NCI-H2107 treated with DMSO at 0.1 percent for 48 hours (cell line): Measurements from ENCODE around the gene CD80.

Experiments
- DNase-seq: peaks from one replicate; lab custom pipeline; 2025; ENCODE audit not compliant: unreplicated experiment; lab: John Stamatoyannopoulos, UW

CD80 gene

GRCh38 chr3:119500265-119500664, 59.1 kb downstream of the CD80 start:
- no peak for DNase-seq

GRCh38 chr3:119498186-119499011, 61.0 kb downstream of the CD80 start, which contains the start of gene TIMMDC1:
Gene TIMMDC1 (plus strand): TSS chr3:119498547. CDS start chr3:119498734, 187 bp downstream.
- peak; percentile 96 for DNase-seq

GRCh38 chr3:119497820-119498185, 61.6 kb downstream of the CD80 start:
- DNase-seq = no peak

GRCh38 chr3:119494597-119494996, 64.8 kb downstream of the CD80 start:
- DNase-seq = no peak

- no peak for DNase-seq
Observed at GRCh38 chr3:119492810-119493209, 66.6 kb downstream of the CD80 start.

- no peak for DNase-seq
Observed at GRCh38 chr3:119492128-119492527, 67.3 kb downstream of the CD80 start.

- DNase-seq = no peak
Observed at GRCh38 chr3:119490153-119490552, 69.3 kb downstream of the CD80 start.

- DNase-seq = no peak
Observed at GRCh38 chr3:119485563-119485962, 73.9 kb downstream of the CD80 start.

- DNase-seq = no peak
Observed at GRCh38 chr3:119483101-119483500, 76.3 kb downstream of the CD80 start.

GRCh38 chr3:119481079-119481478, 78.3 kb downstream of the CD80 start:
- no peak for DNase-seq
